WI38 (cell line): ENCODE data around the gene TPK1.

ENCODE experiments used
- H3K4me3 ChIP-seq: 2 replicates; pipeline ENCODE4 v1.5.1; 2011; ENCODE audit warnings: low read depth, mild to moderate bottlenecking, control low read depth, low read length
- TF ChIP-seq, protein P1 (sequence below): IDR thresholded peaks from 2 replicates; pipeline ENCODE4 v1.5.1; 2012; ENCODE audit warnings: low read depth, mild to moderate bottlenecking, control low read depth, low read length

The TPK1 gene

DNA sequence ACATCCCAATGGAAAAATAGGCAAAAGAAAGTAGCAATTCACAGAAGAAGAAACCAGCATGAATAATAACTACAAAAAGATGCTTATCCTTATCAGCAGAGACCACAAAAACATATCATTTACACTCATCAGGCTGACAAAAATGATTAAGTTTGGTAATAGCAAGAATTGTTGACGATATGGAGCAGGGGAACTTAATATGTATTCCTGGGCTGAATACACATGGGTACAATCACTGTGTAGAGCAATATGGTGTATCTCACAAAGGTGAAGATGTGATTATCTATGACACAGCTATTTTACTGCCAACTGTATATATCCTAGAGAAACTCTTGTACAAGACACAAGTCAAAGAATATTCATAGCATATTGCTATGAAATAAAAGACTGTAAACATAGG lies 290.5 kb downstream of the TPK1 start:
- no peak overlapping the region for H3K4me3 ChIP-seq
- TF ChIP-seq, protein P1, sequence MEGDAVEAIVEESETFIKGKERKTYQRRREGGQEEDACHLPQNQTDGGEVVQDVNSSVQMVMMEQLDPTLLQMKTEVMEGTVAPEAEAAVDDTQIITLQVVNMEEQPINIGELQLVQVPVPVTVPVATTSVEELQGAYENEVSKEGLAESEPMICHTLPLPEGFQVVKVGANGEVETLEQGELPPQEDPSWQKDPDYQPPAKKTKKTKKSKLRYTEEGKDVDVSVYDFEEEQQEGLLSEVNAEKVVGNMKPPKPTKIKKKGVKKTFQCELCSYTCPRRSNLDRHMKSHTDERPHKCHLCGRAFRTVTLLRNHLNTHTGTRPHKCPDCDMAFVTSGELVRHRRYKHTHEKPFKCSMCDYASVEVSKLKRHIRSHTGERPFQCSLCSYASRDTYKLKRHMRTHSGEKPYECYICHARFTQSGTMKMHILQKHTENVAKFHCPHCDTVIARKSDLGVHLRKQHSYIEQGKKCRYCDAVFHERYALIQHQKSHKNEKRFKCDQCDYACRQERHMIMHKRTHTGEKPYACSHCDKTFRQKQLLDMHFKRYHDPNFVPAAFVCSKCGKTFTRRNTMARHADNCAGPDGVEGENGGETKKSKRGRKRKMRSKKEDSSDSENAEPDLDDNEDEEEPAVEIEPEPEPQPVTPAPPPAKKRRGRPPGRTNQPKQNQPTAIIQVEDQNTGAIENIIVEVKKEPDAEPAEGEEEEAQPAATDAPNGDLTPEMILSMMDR: no peak

DNA sequence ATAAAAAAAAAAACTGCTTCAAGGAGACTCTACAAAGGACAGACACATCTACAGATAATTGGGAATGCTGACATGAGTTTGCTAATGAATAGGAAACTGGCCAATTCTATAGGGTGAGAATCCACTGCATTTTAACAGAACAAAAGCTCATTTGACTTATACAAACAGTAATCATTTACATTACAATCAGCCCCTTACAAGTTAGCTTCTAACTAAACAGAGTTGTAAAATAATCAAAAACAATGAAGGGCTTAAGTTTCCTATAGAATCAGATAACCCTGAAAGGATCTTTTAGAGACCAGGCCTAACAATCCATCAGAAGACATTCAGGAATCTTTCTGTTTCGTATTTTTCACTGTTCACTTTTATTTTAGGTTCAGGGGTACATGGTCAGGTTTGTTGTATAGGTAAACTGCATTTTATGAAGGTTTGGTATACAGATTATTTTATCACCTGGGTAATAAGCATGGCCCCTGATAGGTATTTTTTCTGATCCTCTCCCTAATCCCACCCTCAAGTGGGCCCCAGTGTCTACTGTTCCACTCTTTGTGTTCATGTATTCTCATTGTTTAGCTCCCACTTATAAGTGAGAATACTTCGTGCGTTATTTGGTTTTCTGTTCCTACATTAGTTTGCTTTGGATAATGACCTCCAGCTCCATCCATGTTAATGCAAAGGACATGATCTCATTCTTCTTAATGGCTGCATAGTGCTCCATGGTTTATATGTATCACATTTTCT lies 301.0 kb downstream of the TPK1 start:
- TF ChIP-seq, protein P1: no peak
- H3K4me3 ChIP-seq: no peak overlapping the region

DNA sequence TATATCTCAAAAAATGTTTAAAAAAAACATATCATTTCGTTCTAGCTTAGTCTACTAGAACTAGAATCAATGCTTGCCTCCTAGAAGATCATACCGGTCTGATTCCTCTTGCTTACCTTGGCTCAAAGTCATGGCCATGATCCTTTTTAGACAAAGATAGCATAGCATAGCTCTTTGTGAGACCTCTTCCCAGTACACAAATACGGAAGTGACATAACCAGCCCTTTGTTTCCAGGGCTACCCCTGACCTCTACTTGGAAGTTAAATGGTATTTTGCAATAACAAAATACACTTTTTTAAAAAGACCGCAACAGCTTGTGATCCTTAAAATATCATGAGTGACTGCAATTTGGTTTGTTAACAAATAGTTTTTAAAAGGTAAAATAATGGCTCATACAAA lies 301.7 kb downstream of the TPK1 start:
- H3K4me3 ChIP-seq: no peak overlapping the region
- TF ChIP-seq, protein P1: no peak

DNA sequence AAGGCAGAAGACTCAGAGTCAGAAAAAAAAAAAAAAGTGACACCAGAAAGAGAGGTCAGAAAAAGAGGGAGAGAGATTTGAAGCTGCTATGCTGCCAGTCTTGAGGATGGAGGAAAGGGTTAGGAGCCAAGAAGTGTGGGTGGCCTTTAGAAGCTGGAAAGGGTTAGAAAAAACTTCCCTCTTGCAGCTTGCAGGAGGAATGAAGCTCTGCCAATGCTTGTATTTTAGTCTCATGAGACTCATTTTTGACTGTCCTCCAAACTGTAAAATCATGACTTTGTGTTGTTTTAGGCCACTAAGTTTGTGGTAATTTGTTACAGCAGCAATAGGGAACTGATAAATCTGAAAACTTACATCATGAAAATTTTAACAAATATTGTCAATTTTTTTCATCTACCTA lies 304.7 kb downstream of the TPK1 start:
- no peak overlapping the region for H3K4me3 ChIP-seq
- TF ChIP-seq, protein P1: no peak

DNA sequence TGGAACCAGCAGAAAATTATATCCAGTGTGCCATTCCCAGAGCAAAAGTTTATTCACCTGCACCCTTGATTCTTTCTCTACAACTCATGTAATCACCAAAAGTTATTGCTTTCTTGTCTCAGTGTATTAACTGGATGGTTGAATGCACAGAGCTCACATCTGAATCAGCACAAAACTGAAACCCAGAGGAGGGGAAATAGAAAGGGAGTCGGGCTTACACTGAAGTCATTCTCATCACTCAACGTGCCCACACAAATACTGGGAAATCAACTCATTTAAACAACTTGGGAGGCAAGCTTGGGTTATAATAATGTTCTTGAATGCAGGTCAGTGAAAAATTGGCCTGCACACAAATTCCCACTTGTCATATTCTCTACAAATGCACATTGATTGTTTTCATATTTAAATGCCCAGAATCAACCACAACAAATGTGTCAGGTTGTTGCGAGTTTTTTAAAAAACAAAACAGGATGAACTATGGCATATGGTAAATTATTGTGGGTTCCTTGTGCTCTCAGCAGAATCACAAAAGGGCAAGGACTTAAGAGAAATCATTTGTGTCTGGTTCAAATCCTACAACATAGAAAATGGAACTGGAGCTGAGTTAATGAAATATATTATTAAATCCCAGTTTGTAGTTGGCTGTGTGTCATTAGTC lies 306.5 kb downstream of the TPK1 start:
- TF ChIP-seq, protein P1: no peak
- H3K4me3 ChIP-seq: no peak overlapping the region

DNA sequence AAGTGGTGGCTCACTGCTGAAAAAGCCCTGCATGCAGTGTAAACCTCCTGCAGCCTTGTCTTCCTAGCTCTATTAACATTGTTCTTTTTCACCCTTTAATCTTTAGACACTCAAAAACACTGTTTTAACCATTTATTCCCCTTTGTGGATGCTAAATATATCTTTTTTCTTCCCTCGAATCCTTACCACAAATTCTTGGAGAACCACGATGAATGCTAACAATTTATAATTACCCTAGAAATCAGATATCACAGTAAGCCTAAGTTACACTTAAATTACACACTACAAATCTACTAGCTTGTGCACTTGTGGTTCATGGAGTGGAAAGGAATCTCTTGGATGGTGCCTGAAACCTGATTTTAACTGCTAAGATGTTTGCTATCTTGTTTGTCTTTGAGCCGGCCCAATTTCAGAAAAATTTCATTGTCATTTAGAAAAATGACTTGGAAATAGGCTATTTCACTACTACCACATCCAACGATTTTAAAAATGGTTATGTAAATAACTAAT lies 307.3 kb downstream of the TPK1 start:
- TF ChIP-seq, protein P1: no peak
- H3K4me3 ChIP-seq: no peak overlapping the region

DNA sequence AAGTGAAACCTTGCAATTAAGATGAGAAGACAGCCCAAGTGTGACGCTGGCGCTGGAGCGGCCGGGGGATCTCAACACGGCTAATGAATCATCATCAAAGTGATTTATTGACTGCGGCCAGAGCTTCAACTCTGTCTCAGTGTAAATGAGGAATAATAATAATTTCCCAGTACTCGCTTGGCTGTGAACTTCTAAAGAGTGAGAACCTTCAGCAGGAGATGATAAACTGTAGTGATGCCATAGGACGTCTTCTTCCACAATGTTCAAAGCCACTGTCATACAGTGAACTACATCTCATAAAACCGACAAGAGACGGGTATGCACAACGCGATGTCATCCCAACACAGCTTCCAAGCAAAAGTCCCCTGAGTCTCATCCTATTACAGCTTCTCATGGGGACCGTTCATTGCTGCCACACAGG lies 308.8 kb downstream of the TPK1 start:
- TF ChIP-seq, protein P1: no peak
- no peak overlapping the region for H3K4me3 ChIP-seq
